ENCODE data around the gene RASIP1.

Gene RASIP1

GRCh38 chr19:48752496-48753365, 12.3 kb upstream of the RASIP1 start, which contains the start of gene FUT1:
Gene FUT1, minus strand, starts transcription at chr19:48752641. Its CDS starts 1,360 bp downstream, at chr19:48751281.
- DNase-seq, result no peak

- no peak for DNase-seq
Observed at GRCh38 chr19:48751845-48752495, 11.6 kb upstream of the RASIP1 start.

- DNase-seq, result no peak
Observed at GRCh38 chr19:48750771-48751504, 10.5 kb upstream of the RASIP1 start.

- DNase-seq, result no peak
Observed at GRCh38 chr19:48750351-48750750, 9.9 kb upstream of the RASIP1 start.

DNA sequence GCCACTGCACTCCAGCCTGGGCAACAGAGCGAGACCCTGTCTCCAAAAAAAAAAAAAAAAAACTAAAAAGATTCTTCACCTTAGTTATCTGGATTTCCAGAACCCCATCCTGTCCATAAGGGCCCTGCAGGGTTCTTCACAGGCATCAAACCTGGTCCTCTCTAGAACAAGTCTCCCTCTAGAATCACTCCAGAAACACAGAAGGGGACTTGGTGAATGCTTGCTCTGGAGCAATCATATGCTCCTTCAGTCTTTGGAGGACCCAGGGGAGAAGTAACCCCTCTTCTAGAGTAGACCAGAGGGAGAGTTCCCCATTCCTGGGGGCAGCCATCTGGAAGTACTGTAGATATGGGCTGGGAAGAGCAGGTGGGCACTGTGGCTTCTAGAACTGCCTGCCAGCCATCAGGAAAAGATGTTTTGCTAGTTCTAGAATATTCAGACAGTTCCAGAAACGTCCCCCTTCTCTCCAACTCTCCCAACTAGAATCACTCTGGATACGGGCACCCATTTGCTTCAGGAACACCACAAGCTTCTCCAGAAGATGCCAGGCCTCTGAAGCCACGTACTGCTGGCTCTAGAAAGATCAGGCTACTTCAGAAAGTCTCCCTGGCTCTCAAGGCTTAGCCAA, 9.3 kb upstream of the RASIP1 start:
- DNase-seq, result no peak

DNA sequence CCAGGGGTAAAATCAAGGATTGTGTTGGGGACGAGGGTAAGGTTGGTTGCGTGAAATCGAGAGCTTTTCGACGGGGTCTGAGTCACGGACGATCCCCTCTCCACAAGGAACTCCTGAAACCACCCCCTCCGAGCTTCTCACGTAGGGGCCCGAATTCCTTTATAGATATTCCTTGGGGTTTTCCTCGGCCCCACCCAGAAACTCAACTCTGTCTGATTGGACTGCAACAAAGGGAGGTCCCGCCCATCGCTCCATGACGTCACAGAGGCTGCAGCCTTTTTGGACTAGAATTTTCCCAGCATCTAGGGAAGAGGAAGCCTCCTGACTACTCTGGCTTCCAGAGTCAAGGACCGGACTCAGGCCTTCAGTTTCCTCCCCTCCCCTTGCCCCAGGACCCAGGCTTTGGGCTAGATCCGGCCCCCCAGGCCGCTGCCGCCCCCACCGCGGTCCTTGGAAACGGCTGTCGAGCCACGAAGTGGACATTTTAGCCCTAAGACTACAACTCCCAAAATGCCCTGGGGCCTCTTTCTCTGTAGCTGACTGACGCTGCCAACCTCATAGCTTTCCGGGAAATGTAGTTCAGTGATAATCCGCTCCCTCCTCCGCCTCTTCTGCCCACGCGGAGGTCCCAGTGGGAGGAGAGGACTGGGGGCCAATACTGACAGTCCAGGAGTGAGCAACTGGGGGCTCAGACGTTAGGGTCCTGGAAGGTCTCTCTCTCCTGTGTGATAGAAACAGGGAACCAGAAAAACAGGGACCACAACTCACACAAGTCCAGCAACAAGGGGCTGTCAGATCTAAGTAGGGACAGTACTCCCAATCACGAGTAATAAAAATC, 6.5 kb upstream of the RASIP1 start, which contains the start of gene IZUMO1:
TSS of gene IZUMO1 (minus strand) at position 172 of the 838 bp plus-strand sequence. CDS start 1,050 bp downstream, outside the sequence.
- peak; percentile 90 for DNase-seq

DNA sequence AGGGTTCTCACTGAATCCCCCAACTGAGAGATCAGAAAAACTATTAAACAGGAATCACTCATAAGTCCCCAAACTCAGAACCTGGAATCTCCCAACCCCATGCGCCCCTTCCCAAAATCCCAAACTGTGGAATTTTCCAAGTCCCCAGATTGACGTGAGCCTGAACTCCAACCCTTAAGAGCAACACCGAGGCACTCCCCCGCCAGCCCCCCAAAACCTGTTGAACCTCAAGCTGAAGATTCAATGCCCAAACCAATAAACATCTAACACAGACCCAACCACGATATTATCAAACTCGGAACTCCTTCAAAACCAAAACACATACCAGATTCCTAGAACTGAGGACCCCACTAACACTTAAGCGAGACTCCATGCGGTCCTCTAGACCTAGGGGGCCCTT, 5.7 kb upstream of the RASIP1 start:
- DNase-seq, result no peak

GRCh38 chr19:48745208-48745995, 5.0 kb upstream of the RASIP1 start:
- DNase-seq, result peak; percentile 61

DNA sequence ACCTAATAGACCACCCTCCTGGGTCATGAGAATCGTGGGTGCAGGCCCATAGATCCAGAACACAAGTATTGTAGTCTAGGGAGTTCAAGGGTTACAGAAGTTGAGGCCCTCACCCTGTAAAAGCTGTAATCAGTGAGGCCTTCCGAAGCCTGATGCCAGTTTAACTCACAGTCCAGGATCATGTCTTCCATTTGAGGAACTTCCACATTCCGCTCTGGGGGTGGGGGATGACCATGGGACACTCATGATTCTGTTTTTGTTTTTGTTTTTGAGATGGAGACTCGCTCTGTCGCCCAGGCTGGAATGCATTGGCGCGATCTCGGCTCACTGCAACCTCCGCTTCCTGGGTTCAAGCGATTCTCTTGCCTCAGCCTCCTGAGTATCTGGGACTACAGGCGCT, 1.7 kb upstream of the RASIP1 start:
- no peak for DNase-seq

GRCh38 chr19:48741129-48741999, 954 bp upstream of the RASIP1 start:
- DNase-seq, result no peak

- DNase-seq, result no peak
Observed at GRCh38 chr19:48739404-48740163, 826 bp downstream of the RASIP1 start.

- DNase-seq, result peak; percentile 80
Observed at GRCh38 chr19:48738557-48739403, 1.6 kb downstream of the RASIP1 start.

DNA sequence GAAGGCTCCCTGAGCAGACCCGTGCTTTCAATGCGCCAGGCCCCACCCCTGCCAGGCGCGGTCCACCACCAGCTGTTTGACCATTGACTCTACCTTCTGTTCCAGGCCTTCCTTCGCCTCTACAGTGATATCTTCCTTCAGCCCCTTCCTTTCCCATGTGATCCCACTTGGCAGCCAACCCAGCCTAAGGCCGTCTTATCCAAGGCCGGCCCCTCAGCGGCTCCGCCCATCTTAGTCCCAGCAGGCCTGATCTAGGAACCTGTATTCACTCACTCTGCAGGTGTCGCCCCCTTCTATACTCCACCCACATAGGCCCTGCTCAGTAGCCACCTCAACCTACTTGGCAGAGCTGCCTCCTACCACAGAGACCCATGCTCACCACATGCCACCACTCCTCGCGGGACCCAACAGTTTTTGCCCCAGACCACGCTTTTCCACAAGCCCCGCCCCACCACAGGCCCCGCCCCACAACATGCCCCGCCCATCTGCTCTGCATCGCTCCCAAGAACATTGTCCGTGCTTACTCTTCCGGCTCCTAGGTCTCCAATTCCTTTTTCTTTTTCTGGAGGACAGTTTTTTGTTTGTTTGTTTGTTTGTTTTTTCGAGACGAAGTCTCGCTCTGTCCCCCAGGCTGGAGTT, 2.9 kb downstream of the RASIP1 start:
- DNase-seq, result no peak

- DNase-seq, result peak; percentile 32
Observed at GRCh38 chr19:48735031-48735615, 5.3 kb downstream of the RASIP1 start.

DNA sequence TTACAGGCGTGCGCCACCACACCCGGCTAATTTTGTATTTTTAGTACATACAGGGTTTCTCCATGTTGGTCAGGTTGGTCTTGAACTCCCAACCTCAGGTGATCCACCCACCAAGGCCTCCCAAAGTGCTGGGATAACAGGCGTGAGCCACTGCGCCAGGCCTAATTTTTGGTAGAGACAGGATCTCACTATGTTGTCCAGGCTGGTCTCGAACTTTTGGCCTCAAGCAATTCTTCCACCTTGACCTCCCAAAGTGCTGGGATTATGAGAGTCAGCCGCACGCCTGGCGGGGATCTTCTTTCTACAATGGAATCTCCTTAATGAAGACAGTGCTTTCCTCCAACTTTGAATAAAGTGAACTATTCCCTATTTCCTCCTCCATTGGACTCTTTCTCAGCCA, 5.8 kb downstream of the RASIP1 start:
- no peak for DNase-seq

DNA sequence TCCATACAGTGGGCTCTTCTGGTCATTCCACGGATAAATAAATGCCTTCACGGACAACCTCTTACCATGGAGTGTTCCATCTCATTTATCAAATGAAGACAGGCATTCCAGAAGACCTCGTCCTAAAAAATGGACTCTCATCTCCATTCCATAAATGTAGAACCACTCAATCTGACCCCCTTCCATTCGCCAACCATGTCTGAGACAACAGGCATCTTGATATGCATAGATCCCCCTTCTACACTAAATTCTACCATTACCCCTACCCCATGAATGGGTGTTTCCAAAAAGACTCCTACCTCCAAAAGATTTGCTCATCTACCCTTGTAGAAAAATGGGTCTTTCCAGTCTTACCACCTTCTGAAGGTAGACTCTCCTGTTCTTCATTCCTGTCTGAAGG, 9.0 kb downstream of the RASIP1 start:
- DNase-seq, result no peak

DNA sequence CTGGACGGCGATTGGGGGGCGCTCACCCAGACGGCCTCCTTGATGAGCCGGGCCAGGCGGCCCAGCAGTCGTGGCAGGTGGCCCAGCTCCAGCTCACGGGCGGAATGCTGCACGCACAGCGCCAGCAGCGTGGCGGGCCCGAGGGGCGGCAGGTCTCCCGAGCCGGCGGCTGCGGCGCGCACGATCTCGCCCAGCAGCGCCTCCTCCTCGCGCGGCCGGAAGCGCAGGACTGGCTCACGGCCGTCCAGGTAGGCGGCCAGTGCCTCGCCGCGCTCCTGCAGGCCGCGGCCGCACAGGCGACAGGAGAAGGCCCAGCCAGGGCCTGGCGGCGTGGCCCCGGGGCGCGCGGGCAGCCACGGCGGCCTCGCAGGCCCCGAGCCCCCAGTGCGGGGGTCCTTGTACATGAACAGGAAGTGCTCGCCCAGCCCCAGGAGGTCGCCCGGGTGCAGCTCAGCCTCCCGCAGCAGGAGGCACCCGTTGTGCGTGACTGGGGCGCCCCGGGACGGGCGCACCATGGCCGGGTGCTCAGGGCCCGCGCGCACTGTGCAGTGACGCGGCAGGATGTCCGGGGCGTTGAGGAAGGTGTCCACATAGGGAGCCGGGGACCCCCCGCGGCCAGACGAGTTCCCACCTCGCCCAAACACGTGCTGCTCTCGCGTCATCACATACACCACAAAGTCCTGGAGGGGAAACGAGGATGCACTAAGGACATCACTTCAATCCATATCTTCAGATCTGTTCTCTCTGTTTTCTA, 11.3 kb downstream of the RASIP1 start:
- peak; percentile 33 for DNase-seq
